HT1080 (cell line): ENCODE data around the gene DIP2C. TPM values are rescaled to one million over a fixed set of nuclear protein-coding genes. Genes with fewer than 3 reads are reported as not detected.

ENCODE experiments used
- DNase-seq: peaks from one replicate; pipeline ENCODE4 v3.0.0-alpha.2; 2015; ENCODE audit warnings: low read depth
- small RNA-seq: library from RNA; depleted of rRNA; stranded (forward); fragments of <200 nt; gene quantifications from one replicate; pipeline ENCODE3, GENCODE V24; 2014
- total RNA-seq: library from RNA; depleted of rRNA; stranded (reverse); fragments of >200 nt; shearing (Covaris generic); gene quantifications from 2 replicates; pipeline ENCODE4 v1.2.3, GENCODE V29; 2014; rRNA removed

DIP2C gene
- total RNA-seq, 1 experiment from 2014 or later: 3.2 TPM

DNA sequence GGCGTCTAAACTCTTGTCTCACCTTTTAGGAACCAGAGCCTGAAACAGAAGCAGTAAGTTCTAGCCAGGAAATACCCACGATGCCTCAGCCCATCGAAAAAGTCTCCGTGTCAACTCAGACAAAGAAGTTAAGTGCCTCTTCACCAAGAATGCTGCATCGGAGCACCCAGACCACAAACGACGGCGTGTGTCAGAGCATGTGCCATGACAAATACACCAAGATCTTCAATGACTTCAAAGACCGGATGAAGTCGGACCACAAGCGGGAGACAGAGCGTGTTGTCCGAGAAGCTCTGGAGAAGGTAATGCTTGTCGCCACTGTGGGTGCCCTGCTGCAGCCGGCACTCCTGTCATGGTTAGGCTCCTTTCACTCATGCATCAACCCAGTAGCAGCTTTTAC lies 441.2 kb downstream of the DIP2C start:
- DNase-seq: no peak

DNA sequence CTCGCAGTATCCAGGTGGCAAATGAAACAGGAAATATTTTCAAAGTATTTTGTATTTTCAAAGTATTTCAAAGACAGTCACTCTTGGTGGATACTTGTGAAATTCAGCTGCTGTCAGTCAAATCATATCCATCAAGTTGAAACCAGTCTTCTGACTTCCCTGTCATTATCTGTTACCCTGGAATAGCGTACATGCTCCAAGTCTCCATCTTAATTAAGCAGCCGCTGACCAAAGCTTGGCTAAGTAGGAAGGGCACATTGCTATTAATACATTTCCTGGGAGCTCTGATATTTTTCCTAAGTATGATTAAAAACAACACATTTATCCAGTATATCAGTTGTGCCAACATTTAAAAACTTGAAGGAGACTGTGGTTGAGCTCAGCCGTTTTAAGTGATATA lies 442.0 kb downstream of the DIP2C start:
- no peak for DNase-seq

DNA sequence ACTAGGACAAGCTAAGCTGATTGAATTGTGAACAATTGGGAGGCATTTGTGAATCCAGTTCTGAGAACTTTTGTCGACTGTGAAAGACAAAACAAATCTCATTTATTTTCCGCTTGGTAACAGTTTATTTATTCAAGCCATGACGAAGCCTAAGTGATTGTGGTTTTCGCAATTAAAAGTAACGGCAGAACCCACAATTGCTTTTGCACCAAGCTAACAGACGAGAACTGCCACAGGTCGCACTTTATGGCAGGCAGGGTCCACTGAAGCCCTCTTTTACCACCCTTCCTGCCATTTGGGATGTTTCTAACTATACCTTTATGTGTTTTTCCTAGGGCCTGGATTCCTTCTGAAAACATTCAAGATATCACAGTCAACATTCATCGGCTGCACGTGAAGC lies 443.0 kb downstream of the DIP2C start:
- DNase-seq: no peak

DNA sequence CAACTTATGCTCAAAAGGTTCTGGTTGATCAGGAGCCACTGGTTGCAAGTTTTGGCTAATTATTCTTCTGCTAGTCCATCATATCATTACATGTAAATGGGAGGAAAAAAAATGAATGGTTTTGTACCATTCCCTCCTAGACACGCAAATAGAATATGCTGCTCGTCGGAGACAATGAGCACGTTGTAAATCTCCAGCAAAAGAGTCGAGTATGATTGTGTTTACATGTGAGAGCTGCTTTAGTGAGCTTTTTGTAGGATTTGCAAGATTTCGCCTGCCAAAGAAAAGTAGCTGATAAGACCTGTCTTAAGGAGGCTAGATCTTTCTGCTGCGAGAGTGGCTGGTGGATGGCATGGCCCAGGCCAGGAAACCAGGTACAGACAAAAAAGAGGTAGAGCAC lies 445.2 kb downstream of the DIP2C start:
- DNase-seq: no peak

DNA sequence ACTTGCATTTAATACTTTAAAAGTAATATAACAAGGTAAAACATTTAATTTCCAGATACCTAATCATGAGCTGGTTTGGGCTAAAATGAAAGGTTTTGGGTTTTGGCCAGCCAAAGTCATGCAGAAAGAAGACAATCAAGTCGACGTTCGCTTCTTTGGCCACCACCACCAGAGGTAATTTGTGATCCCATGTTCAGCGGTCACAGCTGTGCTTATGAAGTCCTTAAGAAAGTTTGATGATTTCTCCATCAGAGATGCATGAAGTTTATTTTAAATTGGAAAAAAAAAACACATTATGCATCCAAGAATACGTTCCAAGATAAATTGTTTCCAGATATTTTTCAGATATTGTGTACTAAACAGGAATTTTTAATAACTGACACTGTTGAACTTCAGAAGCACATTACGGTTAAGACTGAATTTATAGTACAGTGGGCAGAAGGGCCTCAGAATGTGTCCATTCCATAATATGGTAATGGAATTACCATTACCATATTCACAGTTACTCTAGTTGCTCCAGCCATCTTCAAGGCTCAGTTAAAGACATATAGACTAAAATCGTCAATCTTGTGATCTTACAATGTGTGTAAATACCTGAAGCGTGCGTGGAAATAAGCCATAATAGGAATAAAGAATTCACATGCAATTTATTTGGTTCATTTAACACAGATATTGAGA lies 447.4 kb downstream of the DIP2C start:
- no peak for DNase-seq

DNA sequence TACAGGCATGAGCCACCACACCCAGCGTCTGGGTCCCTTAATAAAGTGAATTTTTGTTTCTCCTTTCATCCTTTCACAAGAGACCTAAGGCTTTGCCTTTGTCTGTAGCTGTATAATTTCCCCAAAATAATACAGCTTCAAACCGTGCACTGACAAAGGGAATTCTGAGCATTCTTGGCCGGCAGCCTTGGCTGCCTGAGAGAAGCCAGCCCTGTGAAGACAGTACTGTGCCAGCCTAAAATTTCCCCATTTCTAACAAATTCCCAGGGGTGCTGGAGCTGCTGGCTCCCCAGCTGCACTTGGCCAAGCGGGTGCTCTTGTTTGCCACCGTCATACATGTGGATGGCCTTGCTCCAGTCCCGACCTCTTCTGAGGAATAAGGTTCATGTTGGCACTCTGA lies 448.0 kb downstream of the DIP2C start:
- no peak for DNase-seq

DNA sequence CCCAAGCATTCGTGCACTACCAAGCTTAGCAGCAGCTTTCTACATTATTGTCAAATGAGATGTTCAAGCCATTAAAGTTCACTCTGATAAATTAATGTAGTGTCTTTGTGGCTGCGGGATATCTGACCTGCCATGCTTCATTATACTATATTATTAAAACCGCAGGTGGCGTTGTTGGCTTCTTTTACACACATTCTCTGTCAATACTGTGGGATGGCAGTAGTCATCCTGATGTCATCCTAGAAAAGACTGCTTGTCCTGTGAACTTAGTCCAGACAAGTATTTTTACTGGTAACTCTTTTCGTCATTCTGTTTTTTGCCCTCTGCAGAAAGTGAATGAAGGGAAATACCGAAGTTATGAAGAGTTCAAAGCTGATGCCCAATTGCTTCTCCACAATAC lies 450.4 kb downstream of the DIP2C start:
- DNase-seq: peak; percentile 74

DNA sequence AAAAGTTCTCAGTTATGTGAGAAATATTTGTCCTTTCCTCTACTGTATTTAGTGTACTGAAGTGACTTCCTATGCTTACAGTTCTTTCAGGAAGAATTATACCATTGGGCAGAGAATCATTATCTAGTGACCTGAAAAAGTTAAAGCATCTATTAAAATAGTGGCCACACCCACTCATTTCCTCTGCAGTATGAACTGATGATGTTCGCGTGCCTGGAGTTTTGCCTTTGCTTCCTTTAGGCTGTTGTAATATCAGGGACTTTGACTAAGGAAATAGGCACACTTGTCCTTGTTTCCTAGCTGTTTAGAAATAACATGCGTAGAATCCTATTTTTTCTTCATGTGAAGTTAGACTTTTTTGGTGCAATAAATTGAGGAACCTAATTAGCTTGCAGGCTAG lies 453.6 kb downstream of the DIP2C start:
- no peak for DNase-seq

DNA sequence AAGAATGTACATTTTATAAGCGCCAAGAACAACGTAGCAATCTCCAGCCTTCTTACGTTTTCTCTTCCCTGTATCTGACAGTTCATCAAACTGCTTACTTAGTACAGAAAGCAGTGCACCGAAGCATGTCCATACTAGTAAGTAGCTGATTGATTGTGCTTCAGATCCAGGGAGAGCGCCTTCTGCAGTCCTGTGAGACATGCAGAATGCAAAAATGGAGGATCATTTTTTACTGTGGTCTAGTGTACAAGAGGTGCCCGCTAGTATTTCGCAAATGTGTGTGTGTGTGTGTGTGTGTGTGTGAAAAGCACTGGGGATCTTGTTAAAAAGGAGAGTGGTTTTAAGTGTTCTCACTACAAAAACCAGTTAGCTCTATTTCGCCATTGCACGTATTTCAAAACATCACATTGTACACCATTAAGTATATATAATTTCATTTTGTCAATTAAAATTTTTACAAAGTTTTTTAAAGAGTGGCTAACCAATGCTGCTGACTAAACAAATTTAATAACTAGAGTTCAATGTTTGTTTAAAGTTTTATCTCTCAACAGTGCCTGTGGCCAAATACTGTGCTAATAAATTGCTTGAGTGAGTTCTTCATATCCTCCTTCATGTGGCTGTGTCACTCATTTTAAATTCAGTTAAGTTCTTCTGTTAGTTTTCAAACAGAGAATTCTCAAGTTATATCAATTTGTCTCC lies 454.6 kb downstream of the DIP2C start:
- no peak for DNase-seq

DNA sequence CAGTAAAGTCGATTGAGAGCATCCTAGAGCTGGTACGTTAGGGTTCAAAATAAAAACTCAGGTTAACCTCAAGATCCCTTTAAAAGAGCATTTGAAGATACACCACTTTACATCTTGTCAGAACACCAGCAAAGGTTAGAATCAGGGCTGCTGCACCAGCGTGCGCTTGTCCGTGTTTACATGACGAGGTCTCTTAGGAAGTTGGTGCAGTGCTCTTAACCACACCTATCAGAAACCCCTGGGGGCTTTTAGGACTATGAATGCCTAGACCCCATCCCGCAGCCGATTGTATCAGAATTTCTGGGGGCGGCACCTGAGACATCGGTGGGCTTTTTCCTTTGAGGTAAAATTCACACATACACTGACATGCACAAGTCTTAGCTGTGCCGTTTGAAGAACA lies 456.6 kb downstream of the DIP2C start:
- no peak for DNase-seq

DNA sequence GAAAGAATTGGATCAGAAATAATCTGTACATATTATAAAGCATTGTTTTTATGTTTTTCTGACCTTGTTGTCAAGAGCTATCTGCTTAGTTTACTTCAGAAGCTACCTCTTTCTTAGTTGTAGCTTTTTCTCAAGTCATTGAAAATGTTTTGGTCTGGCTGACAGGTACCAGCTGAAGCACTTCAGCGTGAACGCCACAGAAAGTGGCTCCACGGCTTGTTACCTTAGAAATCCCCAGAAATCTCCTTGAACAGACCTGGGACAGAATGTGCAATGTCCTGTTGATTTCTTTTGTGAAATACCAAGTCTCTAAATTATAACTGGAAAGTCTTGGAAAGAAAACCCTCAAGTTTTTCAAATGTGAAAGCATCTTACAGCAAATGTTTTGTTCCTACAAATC lies 457.4 kb downstream of the DIP2C start:
- no peak for DNase-seq

DNA sequence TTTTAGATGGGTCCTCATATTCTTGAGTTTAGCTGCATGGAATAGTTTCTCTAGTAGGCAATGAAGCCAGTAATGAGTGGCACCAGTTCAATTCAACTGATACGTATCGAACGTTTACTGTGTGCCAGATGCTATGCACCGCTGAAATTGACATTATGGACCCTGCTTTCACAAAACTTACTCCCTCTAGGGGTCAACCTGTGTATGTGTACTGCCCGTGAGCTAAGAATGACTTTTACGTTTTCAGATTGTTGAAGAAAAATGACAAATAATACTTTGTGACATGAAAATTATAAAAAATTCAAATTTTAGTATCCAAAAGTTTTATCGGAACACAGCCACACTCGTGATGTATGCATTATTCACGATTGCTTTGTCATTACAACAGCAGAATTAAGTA lies 458.7 kb downstream of the DIP2C start:
- DNase-seq: peak; percentile 2

DNA sequence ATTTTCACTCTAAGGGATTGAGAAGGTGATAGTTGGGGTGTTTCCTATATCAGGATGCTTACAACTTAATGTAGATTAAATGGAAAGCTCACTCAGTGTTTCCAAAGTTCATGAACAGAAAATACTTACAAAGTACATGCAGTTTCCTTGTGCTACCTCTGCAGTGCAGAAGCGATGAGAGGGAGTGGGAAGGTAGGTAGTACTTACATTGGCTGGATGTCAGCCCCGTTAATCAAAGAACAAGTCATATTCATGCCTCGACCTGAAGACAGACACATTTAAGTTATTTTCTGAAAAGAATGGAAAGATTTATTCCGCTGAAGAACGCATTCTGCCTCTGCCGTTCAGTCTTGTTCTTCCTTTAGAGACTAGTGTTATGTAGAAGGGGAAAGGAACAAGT lies 461.1 kb downstream of the DIP2C start:
- DNase-seq: no peak

DNA sequence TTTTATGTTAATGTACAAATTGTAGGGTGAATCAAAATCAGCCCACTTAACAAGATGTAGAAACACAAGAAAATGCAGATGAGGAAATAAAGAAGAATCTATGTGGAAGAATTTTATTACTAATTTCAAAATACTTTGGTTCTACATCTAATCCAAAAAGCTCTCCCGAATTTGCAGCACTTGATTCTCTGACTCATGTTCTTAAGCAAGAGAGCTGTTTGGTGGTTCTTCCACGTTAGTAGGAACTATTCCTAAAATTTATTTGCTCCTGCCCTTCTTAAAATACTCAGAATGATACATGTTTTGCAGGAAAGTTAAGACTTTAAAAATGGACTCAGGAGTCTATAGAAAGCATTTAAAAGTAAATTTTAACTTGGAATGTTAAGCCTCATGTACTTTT lies 462.5 kb downstream of the DIP2C start:
- no peak for DNase-seq

DNA sequence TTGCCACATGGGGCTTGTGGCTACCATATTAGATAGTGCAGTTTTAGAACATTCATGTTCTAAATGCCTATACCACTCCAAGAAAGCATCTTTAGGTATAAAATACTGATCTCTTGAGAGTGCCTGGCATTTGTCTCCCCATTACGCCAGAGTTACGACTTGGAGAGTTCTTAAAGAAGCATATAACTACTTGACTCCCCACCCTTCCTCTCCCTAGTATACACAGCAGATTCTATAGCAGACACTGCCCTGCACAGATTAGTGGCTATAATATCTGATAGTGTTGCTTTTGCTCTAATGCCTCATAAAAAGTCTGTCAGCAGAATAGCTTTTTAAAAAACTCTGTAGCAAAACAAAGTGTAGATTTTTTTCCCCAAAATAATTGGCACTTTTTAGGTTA lies 463.4 kb downstream of the DIP2C start:
- no peak for DNase-seq

DNA sequence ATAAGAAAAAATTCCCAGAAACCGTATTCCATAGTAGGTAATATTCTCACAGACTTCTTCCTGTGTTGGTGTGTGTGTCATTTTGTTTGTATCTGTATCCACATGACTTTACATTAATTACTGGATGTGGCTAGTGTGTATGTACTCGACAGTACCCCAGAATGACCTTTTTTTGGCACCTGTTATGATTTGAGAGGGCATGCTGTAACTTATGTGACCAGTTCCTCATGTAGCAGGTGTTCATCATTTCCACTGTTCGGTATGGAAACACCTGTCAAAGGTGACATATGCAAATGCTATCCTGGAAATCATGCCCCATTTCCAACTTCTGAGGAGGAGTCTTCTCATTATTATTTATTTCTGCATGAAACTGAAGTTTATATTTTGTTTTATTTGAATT lies 464.9 kb downstream of the DIP2C start:
- no peak for DNase-seq

Small RNA genes lying within 50 kb of the gene (small RNA-seq; reads per million reads assigned to genes)
- gene MIR5699: not detected
- gene RN7SL754P: not detected
- gene RNA5SP298: 0.20 reads per million

Other genes starting within 250 kb of the DIP2C start
- gene LARP4B, start 242.0 kb upstream of the DIP2C start, total RNA-seq: 49.5 and 62.7 TPM in 2 replicates